BJ (cell line): ENCODE results near the gene BRAT1. TPM values are rescaled to one million over a fixed set of nuclear protein-coding genes. Genes with fewer than 3 reads are reported as not detected.
"Not testable (repeated sequence)": the region's sequence is repeated elsewhere in the genome, so short reads cannot be mapped to it uniquely, and the experiment has no call there.

Source experiments
- CTCF ChIA-PET: fragments of 350-600 bp; formaldehyde crosslinking; extraction: SDS; loops from one replicate; lab custom pipeline; 2021; ENCODE audit warnings: antibody characterized with exemption, inconsistent platforms; lab: Yijun Ruan, JAX
- POLR2A ChIA-PET: fragments of 300-600 bp; sonication (Branson Sonifier 250); formaldehyde crosslinking; extraction: SDS; loops from one replicate; lab custom pipeline; 2021; ENCODE audit warnings: antibody characterized with exemption; lab: Charles Lee
- DNase-seq: peaks from one replicate; pipeline ENCODE4 v3.0.0-alpha.2; 2011; ENCODE audit warnings: low read depth
- H3K27me3 ChIP-seq: 2 replicates; pipeline ENCODE4 v1.6.0; 2011; ENCODE audit warnings: low read length; ENCODE audit not compliant: control insufficient read depth, insufficient read depth
- H3K36me3 ChIP-seq: 2 replicates; pipeline ENCODE4 v1.5.1; 2011; ENCODE audit warnings: low read length; ENCODE audit not compliant: control insufficient read depth, insufficient read depth
- H3K4me3 ChIP-seq: 2 replicates; pipeline ENCODE4 v1.5.1; 2011; ENCODE audit warnings: low read depth, mild to moderate bottlenecking, control low read depth, low read length
- polyA plus RNA-seq: library from polyadenylated mRNA; depleted of rRNA; stranded (reverse); fragments of >200 nt; gene quantifications from 2 replicates; pipeline ENCODE4 v1.2.3, GENCODE V29; 2011
- TF ChIP-seq, protein P1 (sequence below): IDR thresholded peaks from 2 replicates; pipeline ENCODE4 v1.5.1; 2011; ENCODE audit warnings: low read depth, mild to moderate bottlenecking, control low read depth, inconsistent platforms, low read length, moderate library complexity; ENCODE audit not compliant: insufficient read depth

The BRAT1 gene
- polyA plus RNA-seq, 1 experiment: 17.9 TPM

DNA sequence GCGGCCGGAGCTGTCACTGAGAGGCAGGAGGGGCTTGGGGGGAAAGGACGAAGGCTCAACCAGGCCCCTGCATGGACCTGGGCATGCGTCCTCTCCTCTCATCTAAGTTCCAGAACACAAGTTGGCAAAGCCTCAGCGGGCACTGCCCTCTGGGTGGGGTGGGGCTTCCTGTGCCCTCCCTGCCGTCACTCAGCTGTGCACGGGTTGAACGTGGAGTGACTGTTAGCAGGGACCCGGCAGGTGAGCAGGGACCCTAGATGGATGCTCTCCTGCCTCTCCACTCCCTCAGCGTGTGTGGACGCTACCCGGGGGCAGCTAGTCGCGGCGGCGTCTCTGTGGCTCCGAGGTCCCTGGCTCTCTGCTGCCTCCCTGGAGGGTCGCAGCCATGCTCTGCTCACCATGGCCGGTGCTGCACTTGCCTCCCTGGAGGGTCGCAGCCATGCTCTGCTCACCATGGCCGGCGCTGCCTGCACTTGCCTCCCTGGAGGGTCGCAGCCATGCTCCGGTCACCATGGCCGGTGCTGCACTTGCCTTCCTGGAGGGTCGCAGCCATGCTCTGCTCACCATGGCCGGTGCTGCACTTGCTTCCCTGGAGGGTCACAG lies 40.0 kb upstream of the BRAT1 start:
- H3K36me3 ChIP-seq: peaks cover 23% of the 10 kb centered on the region
- no peak overlapping the region for H3K4me3 ChIP-seq
- CTCF ChIA-PET: interaction anchor here (0.9 to 2.3 kb wide), 3 partner anchors 13 to 76 kb away, joined by 3 to 8 read pairs (median 3); no protein-coding TSS in a partner anchor
- TF ChIP-seq, protein P1, sequence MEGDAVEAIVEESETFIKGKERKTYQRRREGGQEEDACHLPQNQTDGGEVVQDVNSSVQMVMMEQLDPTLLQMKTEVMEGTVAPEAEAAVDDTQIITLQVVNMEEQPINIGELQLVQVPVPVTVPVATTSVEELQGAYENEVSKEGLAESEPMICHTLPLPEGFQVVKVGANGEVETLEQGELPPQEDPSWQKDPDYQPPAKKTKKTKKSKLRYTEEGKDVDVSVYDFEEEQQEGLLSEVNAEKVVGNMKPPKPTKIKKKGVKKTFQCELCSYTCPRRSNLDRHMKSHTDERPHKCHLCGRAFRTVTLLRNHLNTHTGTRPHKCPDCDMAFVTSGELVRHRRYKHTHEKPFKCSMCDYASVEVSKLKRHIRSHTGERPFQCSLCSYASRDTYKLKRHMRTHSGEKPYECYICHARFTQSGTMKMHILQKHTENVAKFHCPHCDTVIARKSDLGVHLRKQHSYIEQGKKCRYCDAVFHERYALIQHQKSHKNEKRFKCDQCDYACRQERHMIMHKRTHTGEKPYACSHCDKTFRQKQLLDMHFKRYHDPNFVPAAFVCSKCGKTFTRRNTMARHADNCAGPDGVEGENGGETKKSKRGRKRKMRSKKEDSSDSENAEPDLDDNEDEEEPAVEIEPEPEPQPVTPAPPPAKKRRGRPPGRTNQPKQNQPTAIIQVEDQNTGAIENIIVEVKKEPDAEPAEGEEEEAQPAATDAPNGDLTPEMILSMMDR: no peak
- no peaks in the 10 kb centered on the region for H3K27me3 ChIP-seq
- POLR2A ChIA-PET: no interaction called here
- DNase-seq: no peak

DNA sequence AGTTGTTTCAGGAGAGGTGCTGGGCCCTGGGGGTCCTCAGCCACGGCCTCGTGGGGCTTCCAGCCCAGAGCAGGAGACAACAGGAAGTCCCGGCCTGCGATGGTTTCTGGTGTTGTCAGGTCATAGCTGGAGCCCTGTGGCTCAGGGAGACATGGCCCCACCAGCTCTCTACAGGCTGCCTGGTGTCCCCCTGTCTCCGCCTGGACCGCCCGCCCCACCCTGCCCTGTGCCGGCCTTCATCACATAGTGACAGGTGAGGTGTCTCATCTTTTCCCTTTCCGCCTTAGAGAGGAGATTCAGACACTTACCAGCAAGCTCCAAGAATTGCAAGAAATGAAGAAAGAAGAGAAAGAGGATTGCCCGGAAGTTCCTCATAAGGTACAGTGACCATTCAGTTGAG lies 39.3 kb upstream of the BRAT1 start:
- CTCF ChIA-PET: interaction anchor here (2.3 kb wide), 1 partner anchor 27 kb away, joined by 8 read pairs; no protein-coding TSS in a partner anchor
- TF ChIP-seq, protein P1: no peak
- Histone ChIP-seq H3K36me3 (peaks cover 23% of the 10 kb centered on the region), H3K27me3 (no peaks in the 10 kb centered on the region), H3K4me3 (no peak overlapping the region)
- POLR2A ChIA-PET: no interaction called here
- DNase-seq: no peak

DNA sequence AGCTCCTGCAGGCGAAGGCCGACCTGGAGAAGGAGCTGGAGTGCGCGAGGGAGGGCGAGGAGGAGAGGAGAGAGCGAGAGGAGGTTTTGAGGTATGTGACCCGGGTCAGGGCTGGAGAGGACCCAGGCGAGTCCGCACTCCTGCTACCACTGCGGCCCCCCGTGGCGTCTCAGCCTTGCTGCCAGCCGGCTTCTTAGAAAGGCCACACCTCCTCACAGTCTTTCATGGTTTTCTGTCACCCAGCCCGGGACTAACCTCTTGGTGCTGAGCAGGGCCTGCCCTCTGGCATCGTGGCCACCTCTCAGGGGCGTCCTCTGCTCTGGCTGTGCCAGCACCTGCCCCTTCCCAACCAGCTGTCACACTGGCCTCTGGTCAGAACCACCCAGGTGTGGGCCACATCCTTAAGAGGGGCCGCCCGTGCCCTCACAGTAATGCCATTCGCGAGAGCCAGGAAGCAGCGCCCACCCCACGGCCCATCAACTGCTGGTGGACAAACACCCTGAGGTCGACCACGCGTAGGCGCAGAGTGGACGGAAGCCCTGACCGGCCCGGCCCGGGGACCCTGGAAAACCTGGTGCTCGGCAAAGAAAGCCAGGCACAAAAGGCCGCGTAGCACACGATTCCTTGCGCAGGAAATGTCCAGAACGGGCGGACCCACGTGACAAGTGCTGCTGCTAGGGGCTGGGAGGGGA lies 37.9 kb upstream of the BRAT1 start:
- DNase-seq: no peak
- TF ChIP-seq, protein P1: no peak
- Histone ChIP-seq H3K4me3 (no peak overlapping the region), H3K36me3 (peaks cover 21% of the 10 kb centered on the region), H3K27me3 (no peaks in the 10 kb centered on the region)
- ChIA-PET POLR2A (no interaction called here), CTCF (no interaction called here)

DNA sequence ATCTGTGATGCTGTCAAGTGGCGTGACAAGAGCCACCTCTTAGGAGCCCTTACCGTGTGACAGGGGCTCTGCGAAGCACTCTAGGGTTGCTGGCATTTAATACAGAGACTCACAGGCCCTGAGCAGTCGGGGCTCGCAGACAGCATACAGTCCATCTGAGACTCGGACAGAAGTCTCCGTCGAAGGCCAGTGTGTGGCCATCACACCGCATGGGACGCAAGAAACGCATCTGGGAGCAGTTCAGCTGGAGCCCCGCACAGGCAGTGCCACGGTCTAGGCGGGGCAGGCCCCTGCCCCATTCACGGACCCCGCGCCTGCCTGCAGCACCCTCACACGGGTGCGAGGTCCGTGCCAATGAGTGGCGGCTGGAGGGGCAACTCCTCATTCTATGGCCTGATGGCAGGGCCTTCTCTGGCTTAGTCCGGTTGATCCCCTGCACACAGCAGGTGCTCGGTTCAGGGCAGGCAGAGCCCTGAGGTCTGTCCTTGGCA lies 37.1 kb upstream of the BRAT1 start:
- Histone ChIP-seq H3K4me3 (no peak overlapping the region), H3K27me3 (no peaks in the 10 kb centered on the region), H3K36me3 (peaks cover 19% of the 10 kb centered on the region)
- no peak for DNase-seq
- ChIA-PET POLR2A (no interaction called here), CTCF (no interaction called here)
- TF ChIP-seq, protein P1: no peak

DNA sequence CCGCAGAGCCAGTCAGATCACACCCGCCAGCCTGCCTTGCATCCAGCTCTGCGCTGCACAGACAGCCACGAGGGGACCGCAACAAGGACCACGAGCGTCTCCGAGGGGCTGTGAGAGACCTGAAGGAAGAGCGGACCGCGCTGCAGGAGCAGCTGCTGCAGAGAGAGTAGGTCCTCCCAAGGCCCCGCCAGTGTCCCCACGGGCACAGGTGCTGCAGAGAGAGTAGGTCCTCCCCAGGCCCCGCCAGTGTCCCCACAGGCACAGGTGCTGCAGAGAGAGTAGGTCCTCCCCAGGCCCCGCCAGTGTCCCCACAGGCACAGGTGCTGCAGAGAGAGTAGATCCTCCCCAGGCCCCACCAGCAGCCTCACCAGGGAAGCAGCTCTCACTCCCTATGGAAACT lies 34.6 kb upstream of the BRAT1 start:
- H3K36me3 ChIP-seq: peaks cover 17% of the 10 kb centered on the region
- H3K27me3 ChIP-seq, DNase-seq, POLR2A ChIA-PET, H3K4me3 ChIP-seq, CTCF ChIA-PET: not testable (repeated sequence)
